ENCODE data around the gene BABAM1. TPM values are rescaled to one million over a fixed set of nuclear protein-coding genes. Genes with fewer than 3 reads are reported as not detected.

BABAM1 gene
- total and polyA plus RNA-seq, 9 of the 15 experiments (the other 6 are each of a cell fraction or from before 2014, with no cell fraction given): 14.7 to 160 (median 113) TPM

GRCh38 chr19:17225053-17225452, 42.2 kb upstream of the BABAM1 start:
- H2AFZ ChIP-seq (ENCODE audit: low read depth, low read length): peak overlapping the region; percentile 34; the same call in 1 of the 2 replicates
- H3K27ac ChIP-seq (ENCODE audit: extremely low read depth, low read depth, low read length): peak overlapping the region; percentile 88; the same call in 1 of the 3 replicates
- no peaks in the 10 kb centered on the region for H4K20me1 ChIP-seq (replicated peaks; ENCODE audit: control insufficient read depth, insufficient read depth, low read length)
- ATAC-seq (no peak), FAIRE-seq (no peak), DNase-seq (ENCODE audit: extremely low read depth in 1 of 4, low spot score in 3 of 4) (no peak)
- WGBS (ENCODE audit: insufficient coverage, low coverage, missing lambda C conversion rate): 95% methylated on average over 9 of the region's 10 CpGs
- H3K79me2 ChIP-seq (ENCODE audit: control insufficient read depth, insufficient read depth, low read length): peaks cover 16% of the 10 kb centered on the region
- no TSS peak for BruUV-seq (replicated peaks)
- H3K9me1 ChIP-seq (ENCODE audit: control insufficient read depth, insufficient read depth, low read length): no peaks in the 10 kb centered on the region
- H3K27me3 ChIP-seq (ENCODE audit: control insufficient read depth in 2 of 2, insufficient read depth in 2 of 2, low read length in 2 of 2): no peaks in the 10 kb centered on the region
- in situ Hi-C loops (cut with MboI): no loop called here
- peak overlapping the region; percentile 90; the same call in 1 of the 2 replicates for H3K4me2 ChIP-seq (ENCODE audit: insufficient read depth, low read length)
- ChIA-PET CTCF (ENCODE audit: low intra/inter-chr PET ratio) (no interaction called here), POLR2A (interaction anchor here (3.4 to 11.9 kb wide), 2 partner anchors 10 to 14 kb away, joined by 31 to 129 read pairs; partner anchors contain the start of gene USE1)
- peaks cover 15% of the 10 kb centered on the region; the same call in 2 of the 3 replicates for H3K36me3 ChIP-seq (ENCODE audit: control insufficient read depth, insufficient read depth, low read length)
- peaks cover 13 to 39% of the 10 kb centered on the region in 2 experiments; a peak in 4 of 5 replicates for H3K4me1 ChIP-seq (replicated peaks in 1 of 2; ENCODE audit: control insufficient read depth in 2 of 2, insufficient read depth in 2 of 2, low read length in 2 of 2)
- TF ChIP-seq MCM3 (IDR thresholded peaks at IDR 0.05): no peak
- no peak for TF ChIP-seq COPS2 (conservative IDR thresholded peaks at IDR 0.05)
- TF ChIP-seq KDM1A (IDR thresholded peaks at IDR 0.05): 0 out of 4 replicates have a peak, but pooled peaks of 1 of the 2 experiments have one; percentile 28
- H3K4me3 ChIP-seq: no peak overlapping the region
- intact Hi-C loops (cut with micrococcal nuclease): loop anchor here (5.0 kb wide), 1 partner anchor 42 kb away; the partner anchor contains the start of gene BABAM1
- peak overlapping the region in 1 of 2 experiments; percentile 29; a peak in 1 of 4 replicates for H3K9ac ChIP-seq (ENCODE audit: insufficient read depth in 1 of 2, low read depth in 2 of 2, low read length in 2 of 2)
- no peaks in the 10 kb centered on the region for H3K9me3 ChIP-seq (replicated peaks; ENCODE audit: control insufficient read depth, insufficient read depth, low read depth, low read length)

Data from K562 (cell line).